Lower leg skin (tissue), 4 donors: ENCODE results near the gene LDHA. TPM values are rescaled to one million over a fixed set of nuclear protein-coding genes. Genes with fewer than 3 reads are reported as not detected.

Experiments
- DNase-seq, 2 donors: peaks; one replicate each; pipeline ENCODE4 v3.0.0-alpha.2; 2019; ENCODE audit warnings: low spot score in 2 of 2
- H3K4me3 ChIP-seq: fragments of 200-600 bp; sonication (generic); 2 replicates; pipeline ENCODE4 v1.5.1; 2017; ENCODE audit warnings: mild to moderate bottlenecking, low read depth; ENCODE audit not compliant: poor library complexity, severe bottlenecking
- POLR2A ChIP-seq, 2 donors: fragments of 450-650 bp; IDR thresholded peaks; one replicate each; pipeline ENCODE4 v1.6.1; 2016 to 2017; ENCODE audit warnings: antibody characterized with exemption in 2 of 2, mild to moderate bottlenecking in 1 of 2, moderate library complexity in 1 of 2
- WGBS, 2 donors: methylation state at CpG; one replicate each; pipeline ENCODE4 v1.1.5; 2018; 5-methylcytosine and 5-hydroxymethylcytosine counted together
- intact Hi-C: fragments of 100-400 bp; cut with DNase I; formaldehyde crosslinking; loops from one replicate; pipeline ENCODE4 v1.15.0; 2023; ENCODE audit warnings: low total_unique reads
- total RNA-seq, 4 donors: library from RNA; depleted of rRNA; stranded (reverse); fragments of >200 nt; gene quantifications; one replicate each; pipeline ENCODE4 v1.1.0, GENCODE V29; 2016
- TF ChIP-seq, protein P1 (sequence below), 3 donors: fragments of 450-650 bp; IDR thresholded peaks; one replicate each; pipeline ENCODE4 v1.5.1; 2016; ENCODE audit warnings: antibody characterized with exemption in 3 of 3, mild to moderate bottlenecking in 3 of 3, moderate library complexity in 2 of 3

LDHA gene
- total RNA-seq, 4 donors from 2014 or later = 488 to 761 (median 562) TPM

DNA sequence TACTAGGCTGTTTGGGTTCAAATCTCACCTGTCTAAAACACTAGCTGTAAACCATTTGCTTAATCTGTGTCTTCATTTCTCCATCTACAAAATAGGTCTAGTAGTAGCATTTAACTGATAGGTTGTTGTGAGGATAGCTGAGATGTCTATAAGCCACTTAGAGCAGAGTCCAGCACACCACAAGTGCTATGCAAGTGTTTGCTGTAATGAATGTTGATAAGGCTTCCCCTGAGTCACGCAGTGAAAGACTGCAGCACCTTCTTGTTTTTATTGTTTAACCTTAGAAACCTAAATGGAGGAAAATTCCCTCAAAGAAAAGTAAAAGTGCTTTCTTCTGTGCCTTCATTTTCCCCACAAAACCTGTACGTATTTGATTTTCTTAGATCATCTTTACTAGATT lies 23.1 kb upstream of the LDHA start:
- WGBS, 2 donors = 92 to 97% methylated on average over 2 of the region's 2 CpGs
- DNase-seq = no peak
- no peak for TF ChIP-seq POLR2A (IDR thresholded peaks at IDR 0.05)
- TF ChIP-seq, protein P1, sequence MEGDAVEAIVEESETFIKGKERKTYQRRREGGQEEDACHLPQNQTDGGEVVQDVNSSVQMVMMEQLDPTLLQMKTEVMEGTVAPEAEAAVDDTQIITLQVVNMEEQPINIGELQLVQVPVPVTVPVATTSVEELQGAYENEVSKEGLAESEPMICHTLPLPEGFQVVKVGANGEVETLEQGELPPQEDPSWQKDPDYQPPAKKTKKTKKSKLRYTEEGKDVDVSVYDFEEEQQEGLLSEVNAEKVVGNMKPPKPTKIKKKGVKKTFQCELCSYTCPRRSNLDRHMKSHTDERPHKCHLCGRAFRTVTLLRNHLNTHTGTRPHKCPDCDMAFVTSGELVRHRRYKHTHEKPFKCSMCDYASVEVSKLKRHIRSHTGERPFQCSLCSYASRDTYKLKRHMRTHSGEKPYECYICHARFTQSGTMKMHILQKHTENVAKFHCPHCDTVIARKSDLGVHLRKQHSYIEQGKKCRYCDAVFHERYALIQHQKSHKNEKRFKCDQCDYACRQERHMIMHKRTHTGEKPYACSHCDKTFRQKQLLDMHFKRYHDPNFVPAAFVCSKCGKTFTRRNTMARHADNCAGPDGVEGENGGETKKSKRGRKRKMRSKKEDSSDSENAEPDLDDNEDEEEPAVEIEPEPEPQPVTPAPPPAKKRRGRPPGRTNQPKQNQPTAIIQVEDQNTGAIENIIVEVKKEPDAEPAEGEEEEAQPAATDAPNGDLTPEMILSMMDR (IDR thresholded peaks at IDR 0.05) = no peak
- intact Hi-C loops = no loop called here
- no peak overlapping the region for H3K4me3 ChIP-seq

DNA sequence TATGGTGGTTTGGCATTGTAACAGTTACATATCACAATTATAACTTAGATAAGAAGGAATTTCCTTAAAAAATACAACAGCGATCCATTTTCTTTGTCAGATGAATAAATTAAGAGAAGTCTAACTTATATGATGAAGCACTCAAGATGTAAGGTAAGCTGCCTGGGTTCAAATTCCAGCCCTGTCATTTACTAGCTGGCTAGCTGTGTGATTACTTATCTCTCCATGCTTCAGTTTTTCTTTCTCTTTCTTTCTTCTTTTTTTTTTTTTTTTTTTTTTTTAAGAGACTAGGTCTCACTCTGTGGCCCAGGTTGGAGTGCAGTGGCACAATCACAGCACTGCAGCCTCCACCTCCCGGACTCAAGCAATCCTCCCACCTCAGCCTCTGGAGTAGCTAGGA lies 22.2 kb upstream of the LDHA start:
- no peak for TF ChIP-seq POLR2A (IDR thresholded peaks at IDR 0.05)
- DNase-seq = no peak
- WGBS, 2 donors = 85 to 97% methylated on average over 2 of the region's 2 CpGs
- no peak overlapping the region for H3K4me3 ChIP-seq
- intact Hi-C loops = no loop called here

DNA sequence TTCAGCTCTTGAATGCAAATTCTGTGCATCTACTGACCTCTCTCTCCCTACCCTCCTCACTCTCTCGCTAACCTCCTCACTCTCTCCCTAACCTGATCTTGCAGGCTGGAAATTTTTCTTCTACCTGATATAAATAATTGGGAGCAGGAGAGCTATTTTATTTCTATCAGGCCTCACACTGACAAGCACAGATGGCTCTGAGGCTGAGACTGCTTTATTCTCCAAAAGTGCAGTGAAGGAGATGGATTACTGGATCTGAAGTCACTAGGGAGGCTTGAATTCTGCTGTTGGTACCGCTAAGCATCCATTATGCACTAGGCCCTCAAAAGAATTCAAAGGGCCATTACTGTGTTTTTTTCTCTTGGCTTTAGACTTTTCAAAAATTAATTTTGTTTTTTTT lies 19.4 kb upstream of the LDHA start:
- no peak overlapping the region for H3K4me3 ChIP-seq
- no peak for TF ChIP-seq POLR2A (IDR thresholded peaks at IDR 0.05)
- TF ChIP-seq, protein P1 (IDR thresholded peaks at IDR 0.05) = no peak
- DNase-seq = no peak
- intact Hi-C loops = no loop called here
- WGBS, 2 donors = 87 to 96% methylated on average over 2 of the region's 2 CpGs

DNA sequence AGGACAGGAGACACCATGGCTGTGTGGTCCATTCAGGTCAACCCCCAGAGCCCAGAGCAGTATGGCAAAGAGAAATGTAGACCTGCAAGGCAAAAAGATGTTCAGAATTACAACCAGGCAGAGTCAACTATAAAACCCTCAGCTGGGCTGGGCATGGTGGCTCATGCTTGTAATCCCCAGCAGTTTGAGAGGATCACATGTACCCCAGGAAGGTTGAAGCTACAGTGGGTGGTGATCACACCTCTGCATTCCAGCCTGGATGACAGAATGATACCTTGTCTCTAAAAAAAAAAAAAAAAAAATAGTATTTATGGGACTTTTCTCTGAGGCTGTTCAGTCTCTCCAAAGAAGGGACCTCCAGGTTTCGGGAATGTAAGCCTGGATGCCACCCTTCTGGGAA lies 18.4 kb upstream of the LDHA start:
- H3K4me3 ChIP-seq = no peak overlapping the region
- WGBS, 2 donors = 90 to 100% methylated on average over 1 of the region's 1 CpG
- DNase-seq = no peak
- intact Hi-C loops = no loop called here
- no peak for TF ChIP-seq POLR2A (IDR thresholded peaks at IDR 0.05)
- TF ChIP-seq, protein P1 (IDR thresholded peaks at IDR 0.05) = no peak

DNA sequence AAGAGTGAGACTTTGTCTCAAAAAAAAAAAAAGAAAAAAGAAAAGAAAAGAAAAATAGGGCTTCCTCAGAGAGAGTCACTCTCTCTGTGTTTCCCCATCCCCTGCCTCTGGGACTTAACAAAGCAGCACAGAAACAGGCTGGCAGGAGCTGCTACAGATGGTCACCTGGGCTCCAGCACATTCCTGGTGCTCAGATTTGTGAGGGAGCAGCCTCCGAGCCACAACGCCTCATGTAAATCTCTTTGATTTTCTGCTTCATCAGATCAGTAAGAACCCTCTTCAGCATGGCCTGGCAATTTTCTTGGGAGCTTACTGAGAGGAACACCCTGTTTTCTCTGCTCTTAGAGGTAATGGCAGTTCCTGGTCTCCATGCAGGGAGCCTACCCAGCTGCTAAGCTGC lies 15.2 kb upstream of the LDHA start:
- no peak overlapping the region for H3K4me3 ChIP-seq
- DNase-seq = no peak
- no peak for TF ChIP-seq POLR2A (IDR thresholded peaks at IDR 0.05)
- TF ChIP-seq, protein P1 (IDR thresholded peaks at IDR 0.05) = no peak
- WGBS, 2 donors = 43 to 69% methylated on average over 2 of the region's 2 CpGs
- intact Hi-C loops = no loop called here

DNA sequence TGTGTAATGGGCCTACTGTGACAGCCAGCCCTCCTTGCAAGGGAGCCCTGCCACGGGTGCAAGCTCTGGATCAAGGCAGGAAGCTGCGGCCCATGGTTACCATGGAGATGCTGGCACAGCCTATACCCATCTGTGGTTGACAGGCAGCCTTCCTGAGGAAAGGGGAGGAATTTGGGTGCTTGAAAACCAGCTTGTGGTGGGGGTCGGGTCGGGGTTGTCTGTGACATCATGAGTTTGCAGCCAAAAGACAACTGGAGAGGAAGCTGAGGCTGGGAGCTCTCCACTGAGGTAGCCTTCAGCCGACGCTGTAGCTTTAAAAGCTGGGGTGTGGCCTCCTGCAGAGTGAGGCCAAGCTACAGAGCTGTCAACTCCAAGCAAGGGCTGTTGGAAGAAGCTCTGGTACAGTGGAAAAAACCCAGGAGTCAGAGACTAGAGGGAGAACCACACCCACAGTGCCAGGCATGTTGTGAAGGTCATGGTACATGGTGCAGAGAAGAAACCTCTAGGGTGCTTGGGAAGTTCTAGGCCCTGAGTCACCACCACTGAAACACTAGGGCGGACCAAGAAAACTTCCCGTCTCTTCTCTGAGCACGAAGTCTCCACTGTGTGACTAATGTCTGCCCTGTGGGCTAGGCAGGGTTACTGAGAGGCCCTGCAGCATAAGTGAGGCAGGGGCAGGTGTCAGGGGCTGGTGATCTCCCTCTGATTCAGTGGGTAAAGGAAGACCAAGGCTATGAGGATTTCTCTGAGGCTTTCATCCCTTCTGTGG lies 10.8 kb upstream of the LDHA start:
- intact Hi-C loops = no loop called here
- H3K4me3 ChIP-seq = no peak overlapping the region
- DNase-seq = peak; percentile 93 to 94
- WGBS, 2 donors = 2 to 3% methylated on average over 9 of the region's 9 CpGs
- TF ChIP-seq, protein P1 (IDR thresholded peaks at IDR 0.05) = no peak
- no peak for TF ChIP-seq POLR2A (IDR thresholded peaks at IDR 0.05)
